OCI-LY3 (cell line): Measurements from ENCODE around the gene HAPLN3.
"Not testable (repeated sequence)": the region's sequence is repeated elsewhere in the genome, so short reads cannot be mapped to it uniquely, and the experiment has no call there.

Experiments
- H2AFZ ChIP-seq: fragments of 200-600, 300-600 bp; shearing (Covaris generic); 2 replicates; pipeline ENCODE4 v1.6.0; 2014; ENCODE audit warnings: antibody characterized with exemption, low read depth, low read length
- H3K27ac ChIP-seq: fragments of 200-600, 300-600 bp; sonication (generic); 2 replicates; pipeline ENCODE4 v1.5.1; 2014; ENCODE audit warnings: mild to moderate bottlenecking, low read length, moderate library complexity, mixed read lengths
- H3K27me3 ChIP-seq: fragments of 200-600, 300-600 bp; sonication (generic); 2 replicates; pipeline ENCODE4 v1.6.1; 2014; ENCODE audit warnings: low read depth, low read length, mixed read lengths
- H3K36me3 ChIP-seq: fragments of 200-600, 300-600 bp; sonication (generic); replicated peaks from 2 replicates; pipeline ENCODE3; 2014; ENCODE audit warnings: low read depth, low read length, mixed read lengths
- H3K4me1 ChIP-seq: fragments of 300-600, 200-600 bp; sonication (generic); 2 replicates; pipeline ENCODE4 v1.6.1; 2014; ENCODE audit warnings: low read length, mixed read lengths
- H3K4me2 ChIP-seq: fragments of 200-600, 300-600 bp; sonication (generic); 2 replicates; pipeline ENCODE4 v1.6.1; 2014; ENCODE audit warnings: low read length, mixed read lengths
- H3K4me3 ChIP-seq: fragments of 300-600, 200-600 bp; sonication (generic); 2 replicates; pipeline ENCODE4 v1.5.1; 2014; ENCODE audit warnings: antibody characterized with exemption, mild to moderate bottlenecking, low read length, moderate library complexity
- H3K79me2 ChIP-seq: fragments of 300-600, 200-600 bp; shearing (Covaris generic); 2 replicates; pipeline ENCODE4 v1.6.1; 2014; ENCODE audit warnings: mild to moderate bottlenecking, low read length, mixed read lengths
- H3K9ac ChIP-seq: fragments of 300-600, 200-600 bp; shearing (Covaris generic); 2 replicates; pipeline ENCODE4 v1.6.0; 2014; ENCODE audit warnings: mild to moderate bottlenecking, low read length, moderate library complexity
- H3K9me3 ChIP-seq: fragments of 200-600, 300-600 bp; shearing (Covaris generic); 2 replicates; pipeline ENCODE4 v1.6.1; 2014; ENCODE audit warnings: low read length, mixed read lengths; ENCODE audit not compliant: insufficient read depth
- H4K20me1 ChIP-seq: fragments of 200-600, 300-600 bp; sonication (generic); 2 replicates; pipeline ENCODE4 v1.6.1; 2016; ENCODE audit warnings: low read length, mixed read lengths; ENCODE audit not compliant: insufficient read depth
- CTCF ChIP-seq: fragments of 200-600, 300-600 bp; sonication (generic); IDR thresholded peaks from 2 replicates; pipeline ENCODE4 v1.5.1; 2014; ENCODE audit warnings: antibody characterized with exemption, low read length, low read depth
- EZH2phosphoT487 ChIP-seq: fragments of 200-600 bp; shearing (Covaris generic); IDR thresholded peaks from 2 replicates; pipeline ENCODE4 v1.6.1; 2018; ENCODE audit warnings: antibody characterized with exemption, mixed run types, low read depth

Gene HAPLN3

DNA sequence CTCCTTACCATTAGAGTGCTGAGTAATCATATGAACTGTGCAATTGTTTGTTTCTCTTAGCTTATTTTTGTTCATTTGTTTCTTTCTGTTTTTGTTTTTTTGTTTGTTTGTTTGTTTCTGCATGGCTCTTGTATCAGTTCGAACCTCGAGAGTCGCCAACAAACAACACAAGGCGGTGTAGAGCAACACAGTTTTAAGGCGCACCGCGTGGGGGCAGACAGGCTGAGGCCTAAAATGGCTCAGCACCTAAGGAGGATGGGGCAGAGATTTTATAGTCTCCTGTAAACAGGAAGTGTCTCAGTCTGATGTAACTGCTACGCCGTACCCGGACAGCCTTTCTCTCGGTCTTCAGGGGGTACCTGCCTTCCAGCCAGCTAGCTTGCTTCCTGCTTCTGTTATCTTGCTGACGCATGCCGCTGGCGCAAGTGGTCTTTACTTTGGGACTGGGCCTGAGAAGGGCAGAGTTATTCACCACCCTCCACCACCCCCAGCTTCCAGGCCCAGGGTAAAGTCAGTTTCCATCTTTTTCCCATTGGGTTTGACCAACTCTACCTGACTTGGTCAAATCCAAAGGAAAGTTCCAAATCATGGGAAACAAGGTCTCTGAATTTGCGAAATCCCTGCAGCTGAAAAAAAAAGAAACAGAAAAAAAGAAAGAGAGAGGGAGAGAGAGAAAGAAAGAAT, 43.6 kb upstream of the HAPLN3 start:
- Histone ChIP-seq H3K27ac (no peak overlapping the region), H3K4me2 (no peak overlapping the region), H3K27me3 (no peaks in the 10 kb centered on the region), H3K9me3 (no peaks in the 10 kb centered on the region), H2AFZ (no peak overlapping the region), H3K9ac (no peak overlapping the region), H3K79me2 (no peaks in the 10 kb centered on the region), H4K20me1 (no peaks in the 10 kb centered on the region), H3K4me1 (no peaks in the 10 kb centered on the region), H3K36me3 (no peaks in the 10 kb centered on the region), H3K4me3 (no peak overlapping the region)
- TF ChIP-seq CTCF: no peak
- no peak for TF ChIP-seq EZH2phosphoT487

GRCh38 chr15:88934449-88934848, 39.1 kb upstream of the HAPLN3 start:
- not testable (repeated sequence) for H3K4me3 ChIP-seq, H3K79me2 ChIP-seq, H2AFZ ChIP-seq, H3K27me3 ChIP-seq, H3K4me2 ChIP-seq, H3K4me1 ChIP-seq, H4K20me1 ChIP-seq, H3K9me3 ChIP-seq, H3K9ac ChIP-seq, H3K27ac ChIP-seq, H3K36me3 ChIP-seq

GRCh38 chr15:88932875-88933330, 37.6 kb upstream of the HAPLN3 start:
- Histone ChIP-seq H3K79me2 (no peaks in the 10 kb centered on the region), H3K27me3 (no peaks in the 10 kb centered on the region), H2AFZ (no peak overlapping the region), H3K4me1 (no peaks in the 10 kb centered on the region), H3K4me2 (no peak overlapping the region), H3K27ac (no peak overlapping the region), H3K4me3 (no peak overlapping the region), H3K36me3 (no peaks in the 10 kb centered on the region), H3K9ac (no peak overlapping the region), H4K20me1 (no peaks in the 10 kb centered on the region), H3K9me3 (no peaks in the 10 kb centered on the region)
- TF ChIP-seq EZH2phosphoT487: no peak
- no peak for TF ChIP-seq CTCF

- no peaks in the 10 kb centered on the region for H3K4me1 ChIP-seq
- no peaks in the 10 kb centered on the region for H3K9me3 ChIP-seq
- H4K20me1 ChIP-seq: no peaks in the 10 kb centered on the region
- H2AFZ ChIP-seq: no peak overlapping the region
- H3K9ac ChIP-seq: no peak overlapping the region
- H3K27me3 ChIP-seq: no peaks in the 10 kb centered on the region
- H3K27ac ChIP-seq: no peak overlapping the region
- TF ChIP-seq EZH2phosphoT487: no peak
- no peak for TF ChIP-seq CTCF
- no peaks in the 10 kb centered on the region for H3K79me2 ChIP-seq
- no peaks in the 10 kb centered on the region for H3K36me3 ChIP-seq
- H3K4me2 ChIP-seq: no peak overlapping the region
- no peak overlapping the region for H3K4me3 ChIP-seq
Observed at GRCh38 chr15:88932271-88932874, 37.0 kb upstream of the HAPLN3 start.
